Ovary (tissue), 3 donors: ENCODE results near the gene ABCC1.

Experiments used
- POLR2A ChIP-seq: fragments of 450-650 bp; IDR thresholded peaks from one replicate; pipeline ENCODE4 v1.6.1; 2017; ENCODE audit warnings: antibody characterized with exemption, mild to moderate bottlenecking, moderate library complexity
- TF ChIP-seq, protein P1 (sequence below), 3 donors: fragments of 450-650 bp in 2 of 3; fragments of 200-600 bp in 1 of 3; IDR thresholded peaks; one replicate each; pipeline versions ENCODE4 v1.5.1 to v1.8.0; 2016 to 2022; ENCODE audit warnings: antibody characterized with exemption in 3 of 3, mild to moderate bottlenecking in 1 of 3
- donor health status: DM: no; HTN: no; CAD: no.

GRCh38 chr16:15946257-15947044 lies 3.0 kb upstream of the ABCC1 start:
- TF ChIP-seq, protein P1, sequence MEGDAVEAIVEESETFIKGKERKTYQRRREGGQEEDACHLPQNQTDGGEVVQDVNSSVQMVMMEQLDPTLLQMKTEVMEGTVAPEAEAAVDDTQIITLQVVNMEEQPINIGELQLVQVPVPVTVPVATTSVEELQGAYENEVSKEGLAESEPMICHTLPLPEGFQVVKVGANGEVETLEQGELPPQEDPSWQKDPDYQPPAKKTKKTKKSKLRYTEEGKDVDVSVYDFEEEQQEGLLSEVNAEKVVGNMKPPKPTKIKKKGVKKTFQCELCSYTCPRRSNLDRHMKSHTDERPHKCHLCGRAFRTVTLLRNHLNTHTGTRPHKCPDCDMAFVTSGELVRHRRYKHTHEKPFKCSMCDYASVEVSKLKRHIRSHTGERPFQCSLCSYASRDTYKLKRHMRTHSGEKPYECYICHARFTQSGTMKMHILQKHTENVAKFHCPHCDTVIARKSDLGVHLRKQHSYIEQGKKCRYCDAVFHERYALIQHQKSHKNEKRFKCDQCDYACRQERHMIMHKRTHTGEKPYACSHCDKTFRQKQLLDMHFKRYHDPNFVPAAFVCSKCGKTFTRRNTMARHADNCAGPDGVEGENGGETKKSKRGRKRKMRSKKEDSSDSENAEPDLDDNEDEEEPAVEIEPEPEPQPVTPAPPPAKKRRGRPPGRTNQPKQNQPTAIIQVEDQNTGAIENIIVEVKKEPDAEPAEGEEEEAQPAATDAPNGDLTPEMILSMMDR (IDR thresholded peaks at IDR 0.05): no peak
- TF ChIP-seq POLR2A: no peak
